Keratinocyte (primary cell): ENCODE measurements around the gene MRPL50. TPM values are rescaled to one million over a fixed set of nuclear protein-coding genes. Genes with fewer than 3 reads are reported as not detected.

Experiments
- DNase-seq: peaks from one replicate; pipeline ENCODE4 v3.0.0-alpha.2; 2011; ENCODE audit warnings: low read depth, missing footprints, low spot score
- FAIRE-seq: peaks from 2 replicates; lab custom pipeline; 2011; peaks lifted over from hg19 to GRCh38; lab: Jason Lieb, UNC
- H2AFZ ChIP-seq: 2 replicates; pipeline ENCODE4 v1.6.0; 2012; ENCODE audit warnings: low read length, control low read depth, inconsistent platforms; ENCODE audit not compliant: control insufficient read depth
- H3K27ac ChIP-seq: 2 replicates; pipeline ENCODE4 v1.5.1; 2011; ENCODE audit warnings: low read length; ENCODE audit not compliant: control insufficient read depth, insufficient read depth
- H3K27me3 ChIP-seq: 3 replicates; pipeline ENCODE4 v1.6.0; 2011; ENCODE audit warnings: low read length; ENCODE audit not compliant: control insufficient read depth, insufficient read depth; ENCODE audit errors: extremely low read depth
- H3K36me3 ChIP-seq, 2 experiments: 2 replicates in 1 of 2; 3 replicates in 1 of 2; pipeline ENCODE4 v1.5.1; 2011; ENCODE audit warnings: low read length in 2 of 2, mild to moderate bottlenecking in 1 of 2; ENCODE audit not compliant: control insufficient read depth in 2 of 2, insufficient read depth in 2 of 2; ENCODE audit errors: extremely low read depth in 1 of 2
- H3K4me1 ChIP-seq: 3 replicates; pipeline ENCODE4 v1.5.1; 2011; ENCODE audit warnings: low read length; ENCODE audit not compliant: control insufficient read depth, insufficient read depth; ENCODE audit errors: extremely low read depth
- H3K4me2 ChIP-seq: 3 replicates; pipeline ENCODE4 v1.6.0; 2011; ENCODE audit warnings: low read depth, low read length; ENCODE audit not compliant: control insufficient read depth, insufficient read depth; ENCODE audit errors: extremely low read depth
- H3K4me3 ChIP-seq, 3 experiments: fragments of 200-600 bp in 1 of 3; sonication (generic) in 1 of 3; 2 replicates in 2 of 3; 3 replicates in 1 of 3; pipeline ENCODE4 v1.5.1; 2011 to 2016; ENCODE audit warnings: low read length in 3 of 3, mild to moderate bottlenecking in 3 of 3, control low read depth in 2 of 3, inconsistent platforms in 1 of 3, low read depth in 1 of 3, mixed read lengths in 1 of 3, mixed run types in 1 of 3, moderate library complexity in 1 of 3; ENCODE audit not compliant: control insufficient read depth in 2 of 3, insufficient read depth in 2 of 3; ENCODE audit errors: extremely low read depth in 1 of 3
- H3K79me2 ChIP-seq: 2 replicates; pipeline ENCODE4 v1.6.0; 2012; ENCODE audit warnings: low read length; ENCODE audit not compliant: control insufficient read depth, insufficient read depth
- H3K9ac ChIP-seq: 3 replicates; pipeline ENCODE4 v1.6.0; 2011; ENCODE audit warnings: low read length; ENCODE audit not compliant: control insufficient read depth, insufficient read depth; ENCODE audit errors: extremely low read depth
- H3K9me1 ChIP-seq: 3 replicates; pipeline ENCODE4 v1.6.0; 2011; ENCODE audit warnings: low read length; ENCODE audit not compliant: control insufficient read depth, insufficient read depth; ENCODE audit errors: extremely low read depth
- H3K9me3 ChIP-seq: 2 replicates; pipeline ENCODE4 v1.5.1; 2012; ENCODE audit warnings: low read depth, low read length; ENCODE audit not compliant: control insufficient read depth
- H4K20me1 ChIP-seq: 3 replicates; pipeline ENCODE4 v1.6.0; 2011; ENCODE audit warnings: low read length; ENCODE audit not compliant: control insufficient read depth, insufficient read depth; ENCODE audit errors: extremely low read depth
- EZH2 ChIP-seq: IDR thresholded peaks from one replicate; pipeline ENCODE4 v1.6.1; 2012; ENCODE audit warnings: inconsistent platforms, mild to moderate bottlenecking, low read length, moderate library complexity
- dilution Hi-C: fragments of 300-500 bp; cut with MboI; formaldehyde crosslinking; loops from one replicate; pipeline ENCODE4 v1.7.0; 2020; ENCODE audit warnings: low sequenced_read_pairs; ENCODE audit not compliant: extremely low pct_ligation_motif_present
- polyA plus RNA-seq, 5 experiments: library from polyadenylated mRNA; depleted of rRNA in 3 of 5; stranded (reverse) in 3 of 5; stranded (forward) in 1 of 5; unstranded in 1 of 5; fragments of >200 nt; gene quantifications; 1 replicate in 1 of 5; 2 replicates in 3 of 5; 3 replicates in 1 of 5; pipeline versions ENCODE4 v1.2.1 to v1.2.3, GENCODE V29; 2011 to 2012; ENCODE audit warnings: missing spikeins in 2 of 5, low read depth in 1 of 5, low replicate concordance in 1 of 5
- TF ChIP-seq, protein P1 (sequence below), 3 experiments: IDR thresholded peaks in 1 of 3; conservative IDR thresholded peaks in 1 of 3; optimal IDR thresholded peaks in 1 of 3; 2 replicates in 2 of 3; 3 replicates in 1 of 3; pipeline versions ENCODE3 to v1.5.1; 2011; ENCODE audit warnings: low read length in 3 of 3, mild to moderate bottlenecking in 3 of 3, moderate library complexity in 2 of 3, control low read depth in 1 of 3, inconsistent platforms in 1 of 3; ENCODE audit not compliant: insufficient read depth in 2 of 3; ENCODE audit errors: extremely low read depth in 1 of 3

The MRPL50 gene
- polyA plus RNA-seq, 1 donor (not counting 4 experiments of a cell fraction or from before 2014, with no cell fraction given) = 24.0 TPM

DNA sequence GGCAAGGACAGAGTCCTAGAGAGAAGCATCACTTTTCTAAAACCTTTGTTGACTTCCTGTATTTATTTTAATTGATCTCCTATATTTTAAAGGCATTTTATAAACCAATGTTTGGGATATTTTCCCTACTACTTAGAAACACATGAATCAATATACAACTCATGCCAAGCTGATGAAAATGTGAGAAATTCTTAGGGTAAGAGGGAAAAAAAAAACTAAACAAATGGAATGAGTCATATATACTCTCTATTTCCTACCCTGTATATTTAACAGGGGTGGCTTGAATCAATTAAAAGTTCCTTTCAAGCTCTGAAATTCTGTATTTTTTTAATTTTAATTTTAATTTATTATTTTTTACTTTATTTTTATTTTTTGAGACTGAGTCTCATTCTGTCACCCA lies 33.2 kb downstream of the MRPL50 start:
- TF ChIP-seq, protein P1, sequence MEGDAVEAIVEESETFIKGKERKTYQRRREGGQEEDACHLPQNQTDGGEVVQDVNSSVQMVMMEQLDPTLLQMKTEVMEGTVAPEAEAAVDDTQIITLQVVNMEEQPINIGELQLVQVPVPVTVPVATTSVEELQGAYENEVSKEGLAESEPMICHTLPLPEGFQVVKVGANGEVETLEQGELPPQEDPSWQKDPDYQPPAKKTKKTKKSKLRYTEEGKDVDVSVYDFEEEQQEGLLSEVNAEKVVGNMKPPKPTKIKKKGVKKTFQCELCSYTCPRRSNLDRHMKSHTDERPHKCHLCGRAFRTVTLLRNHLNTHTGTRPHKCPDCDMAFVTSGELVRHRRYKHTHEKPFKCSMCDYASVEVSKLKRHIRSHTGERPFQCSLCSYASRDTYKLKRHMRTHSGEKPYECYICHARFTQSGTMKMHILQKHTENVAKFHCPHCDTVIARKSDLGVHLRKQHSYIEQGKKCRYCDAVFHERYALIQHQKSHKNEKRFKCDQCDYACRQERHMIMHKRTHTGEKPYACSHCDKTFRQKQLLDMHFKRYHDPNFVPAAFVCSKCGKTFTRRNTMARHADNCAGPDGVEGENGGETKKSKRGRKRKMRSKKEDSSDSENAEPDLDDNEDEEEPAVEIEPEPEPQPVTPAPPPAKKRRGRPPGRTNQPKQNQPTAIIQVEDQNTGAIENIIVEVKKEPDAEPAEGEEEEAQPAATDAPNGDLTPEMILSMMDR (optimal IDR thresholded peaks at IDR 0.05 in 1 of 3, IDR thresholded peaks at IDR 0.05 in 1 of 3, conservative IDR thresholded peaks at IDR 0.05 in 1 of 3; ENCODE audit: extremely low read depth in 1 of 3, insufficient read depth in 2 of 3, low read length in 3 of 3) = no peak
- no peak for TF ChIP-seq EZH2
- no peak overlapping the region for H3K4me3 ChIP-seq
- H3K79me2 ChIP-seq = no peaks in the 10 kb centered on the region
- H3K4me1 ChIP-seq = no peaks in the 10 kb centered on the region
- dilution Hi-C loops = no loop called here
- no peaks in the 10 kb centered on the region for H3K27me3 ChIP-seq
- no peak overlapping the region for H3K4me2 ChIP-seq
- no peaks in the 10 kb centered on the region for H3K9me3 ChIP-seq
- H3K9me1 ChIP-seq = no peaks in the 10 kb centered on the region
- no peaks in the 10 kb centered on the region for H3K36me3 ChIP-seq
- H2AFZ ChIP-seq = no peak overlapping the region
- no peak for DNase-seq
- no peak for FAIRE-seq
- no peak overlapping the region for H3K9ac ChIP-seq
- H4K20me1 ChIP-seq = no peaks in the 10 kb centered on the region
- H3K27ac ChIP-seq = no peak overlapping the region

DNA sequence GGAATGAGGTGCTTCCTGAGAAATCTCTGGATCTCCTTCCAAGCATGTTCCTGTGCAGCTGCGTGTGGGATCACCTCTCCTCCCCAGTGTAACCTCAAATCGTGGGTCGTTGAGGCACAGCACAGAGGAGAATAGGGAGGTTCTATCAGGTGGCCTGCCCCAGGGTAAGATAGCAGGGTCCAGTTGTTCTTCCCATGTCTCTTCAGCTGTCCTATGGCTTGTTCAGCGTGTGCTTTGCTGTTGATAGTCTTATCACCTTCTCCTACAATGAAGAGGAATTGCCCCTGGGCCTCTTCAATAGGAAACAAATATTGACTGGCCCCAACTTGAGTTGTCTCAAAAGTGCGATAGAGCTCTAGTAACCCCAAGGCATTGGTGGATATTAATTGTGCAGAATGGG lies 36.0 kb downstream of the MRPL50 start:
- FAIRE-seq = no peak

More for the DNA sequence above, 36.0 kb downstream of the MRPL50 start:
- Histone ChIP-seq H3K4me2 (no peak overlapping the region), H4K20me1 (no peaks in the 10 kb centered on the region), H3K9me3 (no peaks in the 10 kb centered on the region), H3K9me1 (no peaks in the 10 kb centered on the region), H2AFZ (no peak overlapping the region), H3K27ac (no peak overlapping the region), H3K9ac (no peak overlapping the region), H3K79me2 (no peaks in the 10 kb centered on the region), H3K4me1 (no peaks in the 10 kb centered on the region), H3K4me3 (no peak overlapping the region), H3K36me3 (no peaks in the 10 kb centered on the region), H3K27me3 (no peaks in the 10 kb centered on the region)
- dilution Hi-C loops = no loop called here
- no peak for DNase-seq
- TF ChIP-seq, protein P1 (optimal IDR thresholded peaks at IDR 0.05 in 1 of 3, IDR thresholded peaks at IDR 0.05 in 1 of 3, conservative IDR thresholded peaks at IDR 0.05 in 1 of 3; ENCODE audit: extremely low read depth in 1 of 3, insufficient read depth in 2 of 3, low read length in 3 of 3) = no peak
- no peak for TF ChIP-seq EZH2
